Central memory CD8-positive, alpha-beta T cell (primary cell): ENCODE results near the gene FLT3LG.

Experiments used
- ATAC-seq: fragments of 150-1000 bp; cut with Tn5 transposase; replicated peaks from 2 replicates; pipeline ENCODE4 v1.10.0; 2022; ENCODE audit warnings: mild to moderate bottlenecking, moderate FRiP score, moderate number of reproducible peaks; ENCODE audit not compliant: poor library complexity, severe bottlenecking; ENCODE audit errors: extremely low read depth
- DNase-seq, 2 donors: peaks; one replicate each; pipeline ENCODE4 v3.0.0; 2021; ENCODE audit warnings: low spot score in 2 of 2
- H3K27ac Mint-ChIP-seq: one replicate; pipeline ENCODE4 v1.8.0; 2022; ENCODE audit warnings: low read depth, mild to moderate bottlenecking, moderate library complexity, mixed read lengths
- H3K27me3 Mint-ChIP-seq: one replicate; pipeline ENCODE4 v1.8.0; 2022; ENCODE audit warnings: mixed read lengths
- H3K36me3 Mint-ChIP-seq: one replicate; pipeline ENCODE4 v1.8.0; 2022; ENCODE audit warnings: mild to moderate bottlenecking, moderate library complexity, mixed read lengths; ENCODE audit not compliant: insufficient read depth
- H3K4me1 Mint-ChIP-seq: one replicate; pipeline ENCODE4 v1.8.0; 2022; ENCODE audit warnings: mixed read lengths
- H3K4me3 Mint-ChIP-seq: one replicate; pipeline ENCODE4 v1.8.0; 2022; ENCODE audit warnings: mild to moderate bottlenecking, moderate library complexity, mixed read lengths
- H3K9me3 Mint-ChIP-seq: one replicate; pipeline ENCODE4 v1.8.0; 2022; ENCODE audit warnings: mixed read lengths

FLT3LG gene

GRCh38 chr19:49433240-49433901 is 40.6 kb upstream of the FLT3LG start:
- DNase-seq: no peak
- Mint-ChIP-seq H3K4me3 (no peak overlapping the region), H3K27ac (no peak overlapping the region), H3K9me3 (no peaks in the 10 kb centered on the region), H3K36me3 (peaks cover 4% of the 10 kb centered on the region), H3K4me1 (peaks cover 41% of the 10 kb centered on the region), H3K27me3 (peaks cover 95% of the 10 kb centered on the region)
- no peak for ATAC-seq

- ATAC-seq (no peak), DNase-seq (no peak)
- H3K4me3 Mint-ChIP-seq: no peak overlapping the region
- H3K27ac Mint-ChIP-seq: peak overlapping the region; percentile 2
- H3K4me1 Mint-ChIP-seq: peaks cover 35% of the 10 kb centered on the region
- peaks cover 95% of the 10 kb centered on the region for H3K27me3 Mint-ChIP-seq
- peaks cover 4% of the 10 kb centered on the region for H3K36me3 Mint-ChIP-seq
- no peaks in the 10 kb centered on the region for H3K9me3 Mint-ChIP-seq
These were observed 39.0 kb upstream of the FLT3LG start for GRCh38 chr19:49434907-49435583.

GRCh38 chr19:49435670-49436069 is 38.3 kb upstream of the FLT3LG start:
- H3K9me3 Mint-ChIP-seq: no peaks in the 10 kb centered on the region

GRCh38 chr19:49436381-49437017 is 37.5 kb upstream of the FLT3LG start:
- Mint-ChIP-seq H3K9me3 (no peaks in the 10 kb centered on the region), H3K4me1 (peaks cover 38% of the 10 kb centered on the region), H3K4me3 (no peak overlapping the region), H3K27ac (peak overlapping the region; percentile 2), H3K27me3 (peaks cover 95% of the 10 kb centered on the region), H3K36me3 (peaks cover 8% of the 10 kb centered on the region)
- DNase-seq (peak in 1 of 2 donors; percentile 33), ATAC-seq (no peak)

More at GRCh38 chr19:49435670-49436069, 38.3 kb upstream of the FLT3LG start:
- Mint-ChIP-seq H3K36me3 (peaks cover 5% of the 10 kb centered on the region), H3K4me3 (no peak overlapping the region), H3K27me3 (peaks cover 95% of the 10 kb centered on the region), H3K27ac (peak overlapping the region; percentile 2), H3K4me1 (peaks cover 35% of the 10 kb centered on the region)
- DNase-seq (no peak), ATAC-seq (no peak)

- no peaks in the 10 kb centered on the region for H3K9me3 Mint-ChIP-seq
- no peak for ATAC-seq
- H3K4me1 Mint-ChIP-seq: peaks cover 42% of the 10 kb centered on the region
- no peak overlapping the region for H3K27ac Mint-ChIP-seq
- no peak overlapping the region for H3K4me3 Mint-ChIP-seq
- H3K36me3 Mint-ChIP-seq: peaks cover 6% of the 10 kb centered on the region
- no peak for DNase-seq
- peaks cover 95% of the 10 kb centered on the region for H3K27me3 Mint-ChIP-seq
These were observed 36.8 kb upstream of the FLT3LG start for GRCh38 chr19:49437231-49437630.

DNA sequence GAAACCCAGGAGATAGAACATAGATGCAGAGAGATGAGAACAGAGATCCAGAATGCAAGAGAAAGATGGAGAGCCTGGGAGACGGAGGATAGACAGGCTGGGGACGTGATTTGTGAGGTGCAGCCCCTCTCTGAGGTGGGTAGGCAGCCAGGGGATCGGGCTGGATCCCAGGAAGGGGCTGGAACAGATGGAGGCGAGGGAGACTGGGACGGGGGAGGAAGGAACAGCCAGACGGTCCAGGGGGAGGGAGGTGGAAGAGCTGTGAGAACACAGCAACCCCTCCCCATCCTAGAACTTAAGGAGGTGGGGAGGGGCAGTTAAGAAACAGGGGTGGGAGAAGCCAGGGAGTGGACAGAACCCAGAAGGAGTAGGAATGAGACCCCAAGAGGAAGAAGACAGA is 35.8 kb upstream of the FLT3LG start:
- no peak for DNase-seq
- Mint-ChIP-seq H3K4me1 (peaks cover 41% of the 10 kb centered on the region), H3K27ac (no peak overlapping the region), H3K9me3 (no peaks in the 10 kb centered on the region), H3K27me3 (peaks cover 91% of the 10 kb centered on the region), H3K36me3 (peaks cover 5% of the 10 kb centered on the region), H3K4me3 (no peak overlapping the region)
- ATAC-seq: no peak

DNA sequence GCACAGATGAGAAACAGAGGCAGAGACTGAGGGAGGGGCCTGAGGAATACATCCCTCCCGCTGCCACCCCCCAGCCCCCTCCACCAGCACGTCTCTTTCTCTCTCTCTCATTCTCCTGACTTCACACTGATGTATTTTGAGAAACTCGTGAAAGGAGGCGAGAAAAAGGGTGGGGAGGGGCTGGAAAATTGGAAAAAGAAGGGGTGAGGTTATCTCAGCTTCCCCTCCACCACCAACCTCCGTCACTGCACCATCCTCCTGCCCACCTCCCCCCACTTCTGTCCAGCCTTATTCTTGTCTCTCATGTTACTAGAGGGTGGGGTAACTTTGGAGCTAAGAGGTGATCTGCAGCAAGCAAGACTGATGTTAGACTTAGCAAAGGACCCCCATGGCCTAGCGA is 34.2 kb upstream of the FLT3LG start:
- peaks cover 51% of the 10 kb centered on the region for H3K4me1 Mint-ChIP-seq

DNA sequence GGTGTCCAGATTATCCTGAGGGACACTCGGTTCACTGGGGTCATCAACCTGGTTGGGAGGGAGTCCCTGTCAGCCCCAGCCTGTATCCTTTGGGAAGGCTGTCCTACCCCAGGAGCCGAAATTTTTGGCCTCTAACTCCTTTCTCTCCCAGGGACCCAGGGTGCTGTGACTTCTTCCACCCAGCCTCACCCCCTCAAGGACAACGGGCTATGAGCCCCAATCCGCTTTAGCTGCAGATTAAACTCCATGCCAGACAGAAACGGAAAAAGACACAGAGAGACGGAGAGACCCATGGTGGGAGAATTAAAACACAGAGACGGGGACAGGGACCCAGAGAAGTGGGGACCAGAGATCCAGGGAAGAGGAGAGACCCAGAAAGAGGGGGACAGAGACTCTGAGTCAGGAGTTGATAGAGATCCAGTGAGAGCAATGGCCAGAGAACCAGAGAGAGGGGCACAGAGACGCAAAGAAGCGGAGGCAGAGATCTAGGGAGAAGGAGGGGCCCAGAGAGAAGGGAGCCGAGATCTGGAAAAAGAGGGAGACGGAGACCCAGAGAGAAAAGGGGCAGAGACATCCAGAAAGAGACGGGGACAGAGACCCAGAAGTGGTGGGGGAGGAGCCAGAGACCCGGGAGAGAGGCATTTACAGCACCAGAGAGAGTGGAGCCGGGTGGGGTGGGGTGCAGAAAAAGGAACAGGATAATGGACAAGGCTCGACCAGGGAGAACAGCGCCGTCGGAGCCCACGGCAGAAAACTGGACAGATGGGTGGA is 33.4 kb upstream of the FLT3LG start:
- DNase-seq (no peak), ATAC-seq (no peak)
- Mint-ChIP-seq H3K4me1 (peaks cover 56% of the 10 kb centered on the region), H3K27ac (peak overlapping the region; percentile 74), H3K36me3 (peaks cover 9% of the 10 kb centered on the region), H3K4me3 (peak overlapping the region; percentile 53), H3K27me3 (peaks cover 72% of the 10 kb centered on the region), H3K9me3 (no peaks in the 10 kb centered on the region)

More for the DNA sequence above, 34.2 kb upstream of the FLT3LG start:
- no peak overlapping the region for H3K4me3 Mint-ChIP-seq
- H3K36me3 Mint-ChIP-seq: peaks cover 9% of the 10 kb centered on the region
- no peaks in the 10 kb centered on the region for H3K9me3 Mint-ChIP-seq
- no peak overlapping the region for H3K27ac Mint-ChIP-seq
- peaks cover 80% of the 10 kb centered on the region for H3K27me3 Mint-ChIP-seq
- DNase-seq: no peak
- no peak for ATAC-seq

DNA sequence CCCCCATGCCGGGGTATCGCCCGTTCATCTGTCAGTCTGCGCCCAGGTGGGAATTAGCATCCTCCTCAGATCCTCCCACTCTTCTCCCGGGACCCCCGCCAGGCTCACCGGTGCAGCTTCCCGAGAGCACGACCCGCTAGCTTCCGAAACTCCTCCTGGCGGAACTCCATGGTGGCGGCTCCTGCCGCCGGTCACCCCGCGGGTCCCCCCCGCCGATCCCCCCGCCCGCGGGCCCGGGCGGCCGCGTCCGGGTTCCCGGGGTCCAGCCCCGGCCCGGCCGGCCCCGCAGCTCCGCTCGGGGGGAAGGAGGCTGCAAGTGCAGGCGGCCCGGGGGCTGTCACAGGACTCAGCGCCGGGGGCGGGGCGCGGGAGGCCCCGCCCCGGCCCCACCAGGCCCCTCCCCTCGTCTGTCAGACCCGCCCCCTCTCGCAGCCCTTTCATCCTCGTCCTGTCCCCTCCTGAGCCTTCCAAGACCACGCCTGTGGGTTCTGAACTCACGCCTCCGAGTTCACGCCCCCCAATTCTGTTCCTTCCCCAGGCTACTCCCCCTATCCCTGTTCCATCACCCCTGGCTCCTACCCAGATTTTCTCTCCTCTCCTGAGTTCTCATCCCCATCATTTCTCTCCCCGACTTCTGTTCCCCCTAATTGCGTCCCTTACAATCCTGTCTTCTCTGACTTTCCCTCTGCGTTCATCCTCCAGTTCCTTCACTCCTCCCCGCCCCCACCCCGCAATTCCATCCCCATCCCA is 32.6 kb upstream of the FLT3LG start, which contains the start of gene SLC17A7:
Gene SLC17A7 (minus strand): TSS at position 318 of the 750 bp plus-strand sequence. CDS start 148 bp downstream, at position 170.
- ATAC-seq (no peak), DNase-seq (no peak)
- Mint-ChIP-seq H3K4me1 (peaks cover 50% of the 10 kb centered on the region), H3K4me3 (peak within 1 kb of the TSS; percentile 75), H3K27ac (peak within 1 kb of the TSS; percentile 74), H3K9me3 (no peaks in the 10 kb centered on the region), H3K27me3 (peaks cover 65% of the 10 kb centered on the region), H3K36me3 (peaks cover 11% of the 10 kb centered on the region)

- H3K4me3 Mint-ChIP-seq: peak overlapping the region; percentile 75
- H3K4me1 Mint-ChIP-seq: peaks cover 46% of the 10 kb centered on the region
- peak overlapping the region; percentile 54 for H3K27ac Mint-ChIP-seq
- H3K9me3 Mint-ChIP-seq: no peaks in the 10 kb centered on the region
- ATAC-seq: no peak
- H3K27me3 Mint-ChIP-seq: peaks cover 59% of the 10 kb centered on the region
- no peak for DNase-seq
- H3K36me3 Mint-ChIP-seq: peaks cover 11% of the 10 kb centered on the region
These were observed 32.1 kb upstream of the FLT3LG start for GRCh38 chr19:49441960-49442350.

- peaks cover 11% of the 10 kb centered on the region for H3K36me3 Mint-ChIP-seq
- H3K9me3 Mint-ChIP-seq: no peaks in the 10 kb centered on the region
- H3K4me3 Mint-ChIP-seq: peak overlapping the region; percentile 75
- H3K4me1 Mint-ChIP-seq: peaks cover 42% of the 10 kb centered on the region
- H3K27me3 Mint-ChIP-seq: peaks cover 55% of the 10 kb centered on the region
- DNase-seq: no peak
- ATAC-seq: no peak
- peak overlapping the region; percentile 54 for H3K27ac Mint-ChIP-seq
These were observed 31.7 kb upstream of the FLT3LG start for GRCh38 chr19:49442354-49442753.
